Forelimb muscle (tissue), 1 donor: ENCODE measurements around the gene PRPF40B. TPM values are rescaled to one million over a fixed set of nuclear protein-coding genes. Genes with fewer than 3 reads are reported as not detected.

Source experiments
- DNase-seq: peaks from one replicate; pipeline ENCODE4 v3.0.0-alpha.2; 2013; ENCODE audit warnings: low read depth
- polyA plus RNA-seq: library from polyadenylated mRNA; unstranded; fragments of 120-200 nt; gene quantifications from one replicate; pipeline ENCODE4 v1.2.1, GENCODE V29; 2013; ENCODE audit not compliant: insufficient read length

PRPF40B gene
- polyA plus RNA-seq, 1 donor = 13.6 TPM

GRCh38 chr12:49635656-49636055 lies 12.3 kb downstream of the PRPF40B start:
- DNase-seq = no peak

DNA sequence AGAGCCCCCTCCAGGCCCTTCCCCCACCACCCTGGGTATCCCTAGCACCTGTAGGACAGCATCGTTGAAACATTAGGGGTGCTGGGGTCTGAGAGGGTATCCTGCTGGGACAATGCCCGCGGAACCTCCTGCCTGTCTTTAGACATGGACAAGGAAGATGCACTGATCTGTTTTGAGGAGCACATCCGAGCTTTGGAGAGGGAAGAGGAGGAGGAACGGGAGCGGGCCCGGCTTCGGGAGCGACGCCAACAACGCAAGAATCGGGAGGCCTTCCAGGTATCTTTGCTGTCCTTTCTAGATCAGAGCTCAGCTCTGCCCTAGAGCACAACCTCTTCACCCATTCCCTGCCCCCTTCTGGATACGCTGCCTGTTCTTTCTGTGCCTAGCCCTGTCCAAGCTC lies 13.2 kb downstream of the PRPF40B start:
- no peak for DNase-seq

DNA sequence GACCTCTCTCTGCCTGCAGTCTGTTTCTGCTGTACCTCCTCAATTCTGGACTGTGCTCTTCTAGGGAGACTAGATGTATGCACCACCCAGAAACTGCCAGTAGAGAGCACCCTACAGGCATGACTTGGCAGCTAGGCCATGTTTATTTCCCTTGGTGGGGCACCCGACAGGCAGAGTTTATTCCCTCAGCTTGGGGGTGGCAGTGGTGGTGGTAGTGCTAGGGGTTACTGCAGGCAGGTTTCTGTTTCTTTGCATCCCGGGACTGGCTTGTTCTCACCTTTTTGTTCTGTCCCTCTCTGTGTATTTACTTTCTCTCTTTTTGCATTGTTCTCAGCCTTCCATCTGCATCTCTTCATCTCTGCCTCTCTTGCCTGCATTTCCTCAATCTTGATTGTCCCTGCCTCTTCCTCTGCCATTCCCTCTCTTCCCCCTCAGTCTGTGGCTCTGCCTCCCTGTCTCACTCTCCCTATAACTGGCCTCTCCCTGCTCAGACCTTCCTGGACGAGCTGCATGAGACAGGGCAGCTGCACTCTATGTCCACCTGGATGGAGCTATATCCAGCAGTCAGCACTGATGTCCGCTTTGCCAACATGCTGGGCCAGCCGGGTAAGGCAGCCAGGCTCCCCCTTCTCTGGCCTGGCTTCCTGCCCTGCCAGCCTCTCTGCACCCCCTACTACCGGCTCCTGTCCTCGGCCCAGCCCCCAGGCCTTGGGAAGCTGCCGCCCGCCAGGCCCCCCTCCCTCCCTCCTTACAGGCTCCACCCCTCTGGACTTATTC lies 13.8 kb downstream of the PRPF40B start:
- no peak for DNase-seq

GRCh38 chr12:49641748-49642369 lies 18.5 kb downstream of the PRPF40B start:
- DNase-seq = no peak

GRCh38 chr12:49642370-49642802 lies 19.0 kb downstream of the PRPF40B start:
- DNase-seq = no peak

GRCh38 chr12:49643135-49643534 lies 19.8 kb downstream of the PRPF40B start:
- DNase-seq = no peak

DNA sequence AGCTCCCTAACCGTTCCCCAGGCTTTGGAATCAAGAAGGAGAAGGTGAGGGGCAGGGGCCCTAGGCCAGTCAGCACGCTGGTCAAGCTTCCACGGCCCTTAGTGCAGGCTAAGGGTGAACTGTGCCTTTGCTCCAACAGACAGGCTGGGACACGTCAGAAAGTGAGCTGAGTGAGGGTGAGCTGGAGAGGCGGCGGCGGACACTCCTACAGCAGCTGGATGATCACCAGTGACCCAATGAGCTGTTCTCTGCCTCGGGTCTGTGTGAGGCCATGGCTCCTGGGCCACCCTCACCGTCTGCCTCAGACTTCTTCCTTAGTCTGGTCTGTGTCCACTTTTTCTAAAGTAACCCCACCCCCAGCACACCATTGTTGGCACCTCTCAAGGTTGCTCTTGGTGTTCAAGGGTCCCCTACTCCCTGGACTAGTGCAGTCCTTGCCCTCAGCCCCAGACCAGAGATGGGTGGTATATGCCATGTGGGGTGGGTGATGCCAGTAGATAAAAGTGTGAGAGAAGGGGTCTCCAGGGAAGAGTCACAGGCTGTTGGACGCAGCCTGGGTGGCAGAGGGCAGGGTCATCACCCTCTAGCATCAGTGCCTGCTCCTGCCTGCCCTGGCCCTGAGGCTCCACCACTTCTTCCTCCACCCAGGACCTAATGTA lies 20.7 kb downstream of the PRPF40B start:
- DNase-seq = no peak

DNA sequence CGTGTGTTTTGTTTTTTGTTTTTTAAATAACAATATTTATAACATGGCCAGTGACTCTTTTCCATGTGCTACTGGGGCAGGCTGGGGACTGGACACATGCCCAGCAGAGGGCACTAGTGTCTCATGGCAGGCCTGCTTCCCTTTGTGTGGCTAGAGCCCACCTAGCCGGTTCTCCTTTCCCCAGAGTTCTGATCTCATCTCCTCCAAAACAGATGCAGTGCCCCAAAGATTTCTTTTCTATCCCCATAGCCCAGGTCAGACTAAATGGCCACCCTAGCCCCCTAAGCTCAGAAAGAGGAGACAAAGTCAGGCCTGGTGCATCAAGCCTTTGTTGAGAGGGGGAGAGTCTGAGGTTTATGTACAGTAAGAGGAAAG lies 21.2 kb downstream of the PRPF40B start:
- no peak for DNase-seq

GRCh38 chr12:49645146-49646039 lies 22.0 kb downstream of the PRPF40B start:
- DNase-seq = no peak

- no peak for DNase-seq
These were observed 23.0 kb downstream of the PRPF40B start for GRCh38 chr12:49646331-49646830.

DNA sequence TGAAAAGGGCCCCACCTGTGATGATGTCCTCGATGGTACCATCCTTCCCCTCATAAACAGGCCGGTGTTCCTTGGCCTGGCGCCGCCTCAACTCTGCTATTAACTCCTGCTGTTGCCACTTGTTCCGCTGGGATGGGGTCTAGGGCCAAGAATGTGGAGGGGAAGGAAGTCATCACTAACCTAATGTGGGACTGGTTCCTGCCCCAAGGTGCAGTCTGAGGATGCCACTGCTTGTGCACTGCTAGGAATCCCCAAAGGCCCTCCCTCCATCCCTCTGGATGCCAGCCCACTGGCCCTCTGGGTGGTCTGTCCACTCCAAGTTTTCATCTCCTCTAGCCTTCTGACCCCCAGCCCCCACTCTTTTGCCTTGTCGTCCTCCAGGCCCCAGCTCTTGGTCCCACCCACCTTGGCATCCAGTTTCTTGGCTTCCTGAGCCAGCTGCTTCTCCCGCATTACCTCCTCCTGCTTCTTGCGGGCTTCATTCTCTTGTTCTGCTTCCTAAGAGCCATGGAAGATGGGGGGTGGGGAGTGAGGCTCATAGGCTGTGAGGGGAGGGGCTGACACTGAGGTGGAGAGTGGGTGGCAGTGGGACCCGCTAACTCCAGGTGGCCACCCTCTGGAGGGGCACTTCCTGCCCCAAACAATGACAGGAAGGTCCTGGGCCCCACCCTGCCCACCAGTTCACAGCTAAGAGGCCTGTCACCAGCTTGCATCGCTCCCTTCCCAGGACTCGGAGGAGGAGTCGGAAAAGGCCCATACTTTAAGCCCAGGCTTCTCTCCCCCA lies 23.7 kb downstream of the PRPF40B start:
- no peak for DNase-seq

DNA sequence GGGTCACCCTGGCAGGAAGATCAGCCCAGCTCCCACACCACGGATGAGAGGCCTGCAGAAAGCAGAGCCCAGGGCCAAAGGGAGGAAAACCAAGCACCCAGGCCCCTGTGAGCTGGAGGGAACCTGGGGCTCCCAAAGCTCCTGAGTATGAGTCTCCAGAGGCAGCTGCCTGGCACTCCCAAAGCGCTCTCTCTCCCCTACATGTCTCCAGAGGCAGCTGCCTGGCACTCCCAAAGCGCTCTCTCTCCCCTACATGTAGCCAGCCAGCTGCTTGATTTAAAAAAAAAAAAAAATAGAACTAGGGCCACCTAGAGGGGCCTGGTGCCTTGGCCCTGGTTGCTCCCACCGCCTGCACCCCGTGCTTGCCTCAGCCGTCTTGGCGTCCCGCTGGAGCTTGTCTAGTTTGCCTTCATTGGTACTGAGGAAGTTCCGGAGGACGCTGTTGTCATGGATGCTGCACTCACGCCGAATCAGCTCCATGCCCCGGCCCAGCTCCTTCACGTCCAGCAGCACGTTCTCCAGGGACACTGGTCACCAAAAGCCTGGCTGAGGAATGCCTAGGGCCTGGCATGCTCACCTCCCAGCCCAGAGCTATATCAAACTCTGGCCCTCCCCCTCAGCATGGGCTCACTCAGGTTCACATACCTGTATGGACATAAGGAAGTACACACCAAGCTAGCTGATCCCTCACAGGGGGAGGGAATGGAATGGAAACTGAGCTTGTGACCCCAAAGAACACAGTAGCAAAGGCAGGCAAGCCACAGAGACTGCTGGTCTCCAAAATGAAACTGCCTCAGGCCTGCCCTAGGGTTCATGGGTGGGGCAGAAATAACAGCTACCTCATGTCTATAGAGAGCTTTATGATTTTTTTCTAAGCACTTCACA lies 24.7 kb downstream of the PRPF40B start:
- no peak for DNase-seq

DNA sequence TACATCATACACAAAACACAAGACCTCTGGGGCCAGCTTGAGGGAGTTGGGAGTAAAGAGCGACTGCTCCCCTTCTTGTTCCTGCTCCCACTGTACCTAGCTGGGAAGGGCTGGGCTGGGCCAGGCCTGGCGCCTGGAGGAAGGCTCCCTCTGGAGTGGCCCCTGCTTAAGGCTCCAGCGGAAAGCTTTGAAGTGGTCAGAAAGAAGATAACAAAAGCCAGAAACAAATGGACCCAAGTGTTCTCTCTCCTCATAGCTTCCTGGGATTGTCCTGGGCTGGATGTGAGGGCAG lies 25.3 kb downstream of the PRPF40B start:
- DNase-seq = no peak

DNA sequence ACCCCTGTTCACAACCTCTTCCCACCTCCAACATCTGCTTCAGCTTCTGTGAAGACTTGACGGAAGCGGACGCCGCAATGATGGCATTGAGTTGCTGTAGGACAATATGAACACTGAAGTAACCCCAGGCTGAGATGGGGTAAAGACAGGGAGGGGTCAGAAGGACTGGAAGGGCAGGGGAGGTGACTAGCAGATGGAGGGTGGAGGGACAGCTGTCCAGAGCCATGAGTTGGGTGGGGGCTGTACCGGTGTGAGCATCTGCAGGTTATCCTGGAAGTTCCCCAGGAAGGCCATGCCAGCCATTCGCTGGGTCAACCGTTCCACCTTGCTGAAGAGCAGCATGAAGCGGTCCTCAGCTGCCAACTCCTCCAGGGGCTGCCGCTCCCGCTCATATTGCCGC lies 26.1 kb downstream of the PRPF40B start:
- DNase-seq = no peak

- no peak for DNase-seq
These were observed 26.5 kb downstream of the PRPF40B start for GRCh38 chr12:49649892-49650291.

GRCh38 chr12:49651855-49652254 lies 28.5 kb downstream of the PRPF40B start:
- DNase-seq = no peak

- DNase-seq = no peak
These were observed 29.7 kb downstream of the PRPF40B start for GRCh38 chr12:49652921-49653520.

DNA sequence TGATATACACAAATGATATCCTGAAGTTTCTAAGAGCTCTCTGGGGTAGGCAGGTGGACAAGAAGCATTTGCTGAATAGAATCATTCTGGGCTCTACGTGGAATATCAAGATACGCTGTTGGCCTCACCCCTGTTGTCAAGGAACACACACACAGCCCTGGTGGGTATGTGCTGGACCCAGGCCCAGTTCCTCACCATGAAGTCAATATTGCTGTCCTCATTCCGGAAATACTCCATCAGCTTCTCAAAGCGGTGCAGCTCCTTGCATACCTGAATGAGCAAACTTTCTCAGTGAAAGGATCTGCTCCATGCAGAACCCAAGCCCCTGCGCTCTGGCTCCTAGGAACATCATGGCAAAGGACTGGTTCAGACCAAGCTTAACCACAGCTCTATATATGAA lies 31.4 kb downstream of the PRPF40B start:
- no peak for DNase-seq

DNA sequence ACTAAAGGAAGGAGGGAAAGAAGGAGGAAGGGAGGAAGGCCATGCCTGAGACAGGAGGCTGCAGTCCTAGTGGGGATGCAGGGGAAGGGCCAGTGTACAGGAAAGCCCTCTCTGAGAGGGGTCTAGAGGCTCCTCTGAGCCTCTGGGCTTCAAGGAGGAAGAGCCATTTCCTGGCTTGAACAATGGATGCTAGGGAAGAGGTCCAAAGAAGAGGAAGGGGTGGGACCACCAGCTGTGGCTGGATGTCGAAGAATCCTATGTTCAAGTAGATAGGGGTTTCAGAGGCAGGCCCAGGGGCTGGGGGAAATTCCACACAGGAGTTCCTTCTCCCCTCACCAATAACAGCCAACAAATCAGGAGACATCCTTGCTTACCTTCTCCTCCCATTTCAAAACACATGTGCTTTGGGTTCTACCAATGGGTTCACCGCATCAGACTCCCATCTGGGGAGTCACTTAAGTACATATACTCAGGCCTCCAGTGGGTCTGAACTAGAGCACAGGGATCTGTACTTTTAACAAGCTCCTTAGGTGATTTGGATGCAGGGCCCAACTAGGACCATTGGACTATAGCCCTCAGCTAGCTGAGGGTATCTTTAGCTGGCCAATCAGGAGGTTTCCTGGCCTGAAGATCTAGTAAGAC lies 32.4 kb downstream of the PRPF40B start:
- DNase-seq = no peak
